SJCRH30 (cell line): ENCODE measurements around the gene LY86. TPM values are rescaled to one million over a fixed set of nuclear protein-coding genes. Genes with fewer than 3 reads are reported as not detected.

Experiments used
- DNase-seq, 2 experiments: peaks; one replicate each; pipeline ENCODE4 v3.0.0-alpha.2; 2015 to 2020
- H3K27ac ChIP-seq: fragments of 250-450 bp; sonication (Bioruptor Pico); 2 replicates; pipeline ENCODE4 v1.5.1; 2020; ENCODE audit warnings: mild to moderate bottlenecking, moderate library complexity
- H3K27me3 ChIP-seq: fragments of 250-450 bp; sonication (Bioruptor Pico); 2 replicates; pipeline ENCODE4 v1.5.1; 2020; ENCODE audit warnings: mild to moderate bottlenecking, moderate library complexity
- H3K36me3 ChIP-seq: fragments of 250-450 bp; sonication (Bioruptor Pico); 2 replicates; pipeline ENCODE4 v1.5.1; 2020; ENCODE audit warnings: mild to moderate bottlenecking, moderate library complexity
- H3K4me1 ChIP-seq: fragments of 250-450 bp; sonication (Bioruptor Pico); 2 replicates; pipeline ENCODE4 v1.5.1; 2020; ENCODE audit warnings: mild to moderate bottlenecking, moderate library complexity
- H3K4me3 ChIP-seq: fragments of 250-450 bp; sonication (Bioruptor Pico); 2 replicates; pipeline ENCODE4 v1.5.1; 2020; ENCODE audit warnings: mild to moderate bottlenecking, moderate library complexity
- H3K9me3 ChIP-seq: fragments of 250-450 bp; sonication (Bioruptor Pico); replicated peaks from 2 replicates; pipeline ENCODE4 v1.5.1; 2020; ENCODE audit warnings: mild to moderate bottlenecking, moderate library complexity
- total RNA-seq: library from RNA; depleted of rRNA; stranded (reverse); fragments of >200 nt; shearing (Covaris generic); gene quantifications from 2 replicates; pipeline ENCODE4 v1.2.3, GENCODE V29; 2014

The LY86 gene
- total RNA-seq, 1 experiment from 2014 or later = not detected

DNA sequence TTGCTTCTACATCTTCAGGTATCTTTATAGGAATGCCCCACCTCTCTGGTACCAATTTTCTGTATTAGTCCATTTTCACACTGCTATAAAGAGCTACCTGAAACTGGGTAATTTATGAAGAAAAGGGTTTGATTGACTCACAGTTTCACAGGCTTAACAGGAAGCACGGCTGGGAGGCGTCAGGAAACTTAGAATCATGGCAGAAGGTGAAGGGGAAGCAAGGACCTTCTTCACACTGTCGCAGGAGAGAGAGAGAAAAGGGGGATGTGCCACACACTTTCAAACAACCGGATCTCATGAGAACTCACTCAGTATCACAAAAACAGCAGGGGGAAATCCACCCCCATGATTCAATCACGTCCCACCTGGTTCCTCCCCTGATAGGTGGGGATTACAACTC, 24.4 kb upstream of the LY86 start:
- H3K27ac ChIP-seq = no peak overlapping the region
- H3K9me3 ChIP-seq = no peaks in the 10 kb centered on the region
- H3K4me1 ChIP-seq = no peaks in the 10 kb centered on the region
- H3K27me3 ChIP-seq = no peaks in the 10 kb centered on the region
- no peak overlapping the region for H3K4me3 ChIP-seq
- H3K36me3 ChIP-seq = no peaks in the 10 kb centered on the region
- DNase-seq = no peak

DNA sequence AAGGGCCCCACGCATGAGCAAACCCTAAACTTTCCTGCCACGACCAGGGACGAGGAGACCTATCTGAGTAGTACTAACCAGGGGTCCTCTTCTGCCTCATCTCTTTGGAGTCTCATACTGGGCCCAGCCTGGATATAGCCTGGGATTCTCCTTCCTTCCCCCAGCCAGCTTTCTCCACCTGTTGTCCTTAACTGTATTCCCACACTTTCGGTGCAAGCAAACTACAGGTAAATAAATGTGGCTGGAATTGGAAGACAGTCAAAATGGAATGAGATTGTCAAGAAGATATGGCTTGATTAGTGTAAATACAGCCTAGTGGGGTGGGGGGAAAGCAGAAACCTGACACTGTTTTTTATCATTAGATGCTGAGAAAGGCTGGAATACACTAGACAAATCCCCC, 23.5 kb upstream of the LY86 start:
- Histone ChIP-seq H3K4me3 (no peak overlapping the region), H3K27me3 (no peaks in the 10 kb centered on the region), H3K36me3 (no peaks in the 10 kb centered on the region), H3K9me3 (no peaks in the 10 kb centered on the region), H3K4me1 (no peaks in the 10 kb centered on the region), H3K27ac (no peak overlapping the region)
- no peak for DNase-seq

DNA sequence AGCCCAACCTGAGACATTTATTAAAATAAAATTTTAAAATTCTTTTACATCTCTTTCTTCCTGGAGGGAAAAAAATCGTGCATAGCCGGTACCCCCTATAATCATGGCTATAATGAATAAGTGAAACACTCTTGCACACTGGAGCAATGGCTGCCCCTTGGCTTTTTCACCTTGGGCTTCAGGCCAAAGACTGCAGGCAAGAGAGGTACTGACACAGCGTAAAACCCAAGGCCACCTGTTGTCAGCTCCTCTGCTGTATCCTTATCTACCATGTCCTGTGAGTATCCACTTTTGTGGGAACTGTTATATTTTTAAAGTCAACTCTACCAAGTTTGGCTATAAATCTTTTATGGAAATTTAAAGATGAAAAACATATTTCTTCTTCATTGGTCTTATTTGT, 23.0 kb upstream of the LY86 start:
- H3K27ac ChIP-seq = no peak overlapping the region
- DNase-seq = no peak
- no peak overlapping the region for H3K4me3 ChIP-seq
- H3K27me3 ChIP-seq = no peaks in the 10 kb centered on the region
- H3K9me3 ChIP-seq = no peaks in the 10 kb centered on the region
- H3K36me3 ChIP-seq = no peaks in the 10 kb centered on the region
- H3K4me1 ChIP-seq = no peaks in the 10 kb centered on the region

DNA sequence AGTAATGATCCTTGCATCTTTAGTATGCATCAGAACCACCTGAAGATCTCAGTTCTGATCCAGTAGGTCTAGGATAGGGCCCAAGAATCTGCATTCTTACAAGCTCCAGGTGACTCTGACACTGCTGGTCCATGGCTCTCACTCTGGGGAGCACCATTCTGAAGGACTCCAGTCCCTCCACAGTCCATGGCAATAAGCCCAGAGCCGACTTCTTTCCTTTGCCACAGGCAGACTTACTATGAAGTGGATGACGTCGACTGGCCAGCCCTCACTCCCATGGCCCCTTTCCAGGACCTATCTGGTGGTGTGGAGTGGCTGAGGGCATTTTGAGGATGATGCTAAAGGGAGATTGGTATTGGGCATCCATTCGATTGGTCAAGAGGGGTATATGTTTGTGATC, 21.8 kb upstream of the LY86 start:
- DNase-seq = no peak

GRCh38 chr6:6569096-6569810, 19.3 kb upstream of the LY86 start:
- Histone ChIP-seq H3K9me3 (no peaks in the 10 kb centered on the region), H3K27me3 (no peaks in the 10 kb centered on the region), H3K4me3 (no peak overlapping the region), H3K4me1 (no peaks in the 10 kb centered on the region), H3K36me3 (no peaks in the 10 kb centered on the region), H3K27ac (no peak overlapping the region)
- no peak for DNase-seq

More for the DNA sequence above, 21.8 kb upstream of the LY86 start:
- Histone ChIP-seq H3K27ac (no peak overlapping the region), H3K27me3 (no peaks in the 10 kb centered on the region), H3K4me3 (no peak overlapping the region), H3K9me3 (no peaks in the 10 kb centered on the region), H3K4me1 (no peaks in the 10 kb centered on the region), H3K36me3 (no peaks in the 10 kb centered on the region)

DNA sequence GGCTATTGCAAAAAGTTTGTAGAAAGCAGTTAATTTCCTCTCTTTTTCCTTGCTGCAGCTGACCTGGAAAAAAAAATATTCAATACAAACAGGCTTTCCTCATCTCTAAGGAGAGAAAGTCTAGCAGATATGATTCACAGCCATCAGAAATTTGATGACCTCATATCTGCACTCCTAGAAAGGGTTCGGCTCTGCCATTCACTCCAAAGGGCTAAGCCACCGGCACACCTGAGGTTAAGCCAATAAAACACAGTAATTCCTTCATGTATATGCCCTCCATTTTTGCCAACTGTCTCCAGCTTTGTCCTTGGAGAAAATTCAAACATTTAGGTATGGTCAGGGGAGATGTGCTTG, 18.7 kb upstream of the LY86 start:
- DNase-seq = no peak
- Histone ChIP-seq H3K27me3 (no peaks in the 10 kb centered on the region), H3K36me3 (no peaks in the 10 kb centered on the region), H3K4me3 (no peak overlapping the region), H3K9me3 (no peaks in the 10 kb centered on the region), H3K27ac (no peak overlapping the region), H3K4me1 (no peaks in the 10 kb centered on the region)

DNA sequence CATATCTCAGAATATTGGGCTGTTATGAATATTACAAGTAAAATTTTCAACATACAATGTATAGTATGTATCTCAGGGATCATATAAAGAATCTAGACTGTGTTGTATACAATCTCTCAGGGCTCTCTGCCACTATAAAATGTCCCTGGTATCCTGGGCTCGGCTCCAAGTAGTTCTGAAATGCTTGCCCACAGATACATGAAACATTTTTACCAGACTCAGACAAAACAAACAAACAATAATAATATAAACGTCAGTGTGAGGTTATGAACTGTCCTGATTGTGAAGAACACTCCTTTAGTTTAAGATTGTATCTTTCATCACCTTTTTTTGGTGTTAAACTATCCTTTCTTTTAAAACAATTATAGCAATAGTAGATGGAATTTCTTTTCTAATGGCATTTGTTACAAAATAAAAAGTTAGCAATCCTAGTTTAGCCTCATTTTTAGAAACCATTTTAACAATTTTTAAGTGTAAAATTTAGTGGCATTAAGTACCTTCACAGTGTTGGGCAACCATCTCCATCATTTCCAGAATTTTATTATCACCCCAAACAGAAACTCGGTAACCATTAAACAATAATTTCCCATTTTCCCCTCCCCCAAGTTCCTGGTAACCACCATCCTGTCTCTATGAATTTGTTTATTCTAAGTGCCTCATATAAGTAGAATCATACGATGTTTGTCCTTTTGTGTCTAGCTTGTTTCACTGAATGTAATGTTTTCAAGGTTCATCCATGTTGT, 17.4 kb upstream of the LY86 start:
- no peaks in the 10 kb centered on the region for H3K9me3 ChIP-seq

GRCh38 chr6:6575143-6575542, 13.4 kb upstream of the LY86 start:
- Histone ChIP-seq H3K9me3 (no peaks in the 10 kb centered on the region), H3K27me3 (no peaks in the 10 kb centered on the region), H3K4me1 (no peaks in the 10 kb centered on the region), H3K27ac (no peak overlapping the region), H3K36me3 (no peaks in the 10 kb centered on the region), H3K4me3 (no peak overlapping the region)
- no peak for DNase-seq

More for the DNA sequence above, 17.4 kb upstream of the LY86 start:
- DNase-seq = no peak
- H3K27me3 ChIP-seq = no peaks in the 10 kb centered on the region
- H3K4me3 ChIP-seq = no peak overlapping the region
- no peaks in the 10 kb centered on the region for H3K36me3 ChIP-seq
- no peak overlapping the region for H3K27ac ChIP-seq
- H3K4me1 ChIP-seq = no peaks in the 10 kb centered on the region

- H3K36me3 ChIP-seq = no peaks in the 10 kb centered on the region
- H3K27ac ChIP-seq = no peak overlapping the region
- DNase-seq = no peak
- no peaks in the 10 kb centered on the region for H3K9me3 ChIP-seq
- no peaks in the 10 kb centered on the region for H3K4me1 ChIP-seq
- H3K4me3 ChIP-seq = no peak overlapping the region
- H3K27me3 ChIP-seq = no peaks in the 10 kb centered on the region
These were observed 10.8 kb upstream of the LY86 start for GRCh38 chr6:6577735-6578134.

- no peak for DNase-seq
- Histone ChIP-seq H3K36me3 (no peaks in the 10 kb centered on the region), H3K4me3 (no peak overlapping the region), H3K4me1 (no peaks in the 10 kb centered on the region), H3K9me3 (no peaks in the 10 kb centered on the region), H3K27ac (no peak overlapping the region), H3K27me3 (no peaks in the 10 kb centered on the region)
These were observed 9.2 kb upstream of the LY86 start for GRCh38 chr6:6579281-6579680.

DNA sequence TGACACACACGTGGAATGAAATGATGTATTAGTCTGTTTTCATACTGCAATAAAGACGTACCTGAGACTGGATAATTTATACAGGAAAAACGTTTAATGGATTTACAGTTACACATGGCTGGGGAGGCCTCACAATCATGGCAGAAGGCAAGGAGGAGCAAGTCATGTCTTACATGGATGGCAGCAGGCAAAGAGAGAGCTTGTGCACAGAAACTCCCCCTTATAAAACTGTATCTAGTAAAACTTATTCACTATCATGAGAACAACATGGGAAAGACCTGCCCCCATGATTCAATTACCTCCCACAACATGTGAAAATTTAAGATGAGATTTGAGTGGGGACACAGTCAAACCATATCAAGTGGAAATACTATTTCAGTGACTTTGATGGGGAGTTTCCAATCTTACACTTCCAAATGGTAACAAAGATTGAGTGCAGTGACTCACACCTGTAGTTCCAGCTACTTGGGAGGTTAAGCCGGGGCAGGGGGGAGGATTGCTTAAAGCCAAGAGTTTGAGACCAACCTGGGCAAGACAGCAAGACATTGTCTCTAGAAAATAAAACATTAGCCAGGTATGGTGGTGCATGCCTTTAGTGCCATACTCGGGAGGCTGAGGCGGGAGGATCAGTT, 8.2 kb upstream of the LY86 start:
- Histone ChIP-seq H3K36me3 (no peaks in the 10 kb centered on the region), H3K9me3 (no peaks in the 10 kb centered on the region)
- DNase-seq = no peak

GRCh38 chr6:6581054-6581453, 7.5 kb upstream of the LY86 start:
- no peak for DNase-seq
- Histone ChIP-seq H3K4me3 (no peak overlapping the region), H3K27me3 (no peaks in the 10 kb centered on the region), H3K36me3 (no peaks in the 10 kb centered on the region), H3K4me1 (no peaks in the 10 kb centered on the region), H3K27ac (no peak overlapping the region), H3K9me3 (no peaks in the 10 kb centered on the region)

More for the DNA sequence above, 8.2 kb upstream of the LY86 start:
- Histone ChIP-seq H3K4me3 (no peak overlapping the region), H3K27me3 (no peaks in the 10 kb centered on the region), H3K27ac (no peak overlapping the region), H3K4me1 (no peaks in the 10 kb centered on the region)

DNA sequence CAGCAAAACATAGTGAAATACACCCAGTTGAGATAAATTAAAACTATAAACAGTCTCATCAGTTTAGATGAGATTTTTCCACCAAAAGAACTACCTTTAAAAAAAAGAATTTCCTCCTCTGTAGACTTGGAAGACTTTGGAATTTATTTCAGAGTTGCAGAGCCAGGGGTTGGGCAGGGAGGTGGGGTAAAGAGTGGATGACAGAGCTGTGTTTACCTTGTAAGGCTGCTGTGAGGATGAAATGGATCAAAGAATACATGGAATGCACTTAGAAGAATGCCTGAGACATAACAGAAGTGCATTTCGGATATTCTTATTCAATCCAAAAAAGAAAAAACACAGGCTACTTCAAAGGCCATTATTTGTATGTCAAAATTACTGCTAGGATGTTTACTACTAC, 6.4 kb upstream of the LY86 start:
- no peak overlapping the region for H3K27ac ChIP-seq
- no peaks in the 10 kb centered on the region for H3K27me3 ChIP-seq
- no peak for DNase-seq
- no peaks in the 10 kb centered on the region for H3K36me3 ChIP-seq
- no peak overlapping the region for H3K4me3 ChIP-seq
- no peaks in the 10 kb centered on the region for H3K9me3 ChIP-seq
- H3K4me1 ChIP-seq = no peaks in the 10 kb centered on the region

- Histone ChIP-seq H3K27ac (no peak overlapping the region), H3K4me1 (no peaks in the 10 kb centered on the region), H3K9me3 (no peaks in the 10 kb centered on the region), H3K27me3 (no peaks in the 10 kb centered on the region), H3K4me3 (no peak overlapping the region), H3K36me3 (no peaks in the 10 kb centered on the region)
- DNase-seq = no peak
These were observed 4.7 kb upstream of the LY86 start for GRCh38 chr6:6583836-6584235.

- Histone ChIP-seq H3K27me3 (no peaks in the 10 kb centered on the region), H3K4me1 (no peaks in the 10 kb centered on the region), H3K36me3 (no peaks in the 10 kb centered on the region), H3K27ac (no peak overlapping the region), H3K4me3 (no peak overlapping the region), H3K9me3 (no peaks in the 10 kb centered on the region)
- DNase-seq = peak in 1 of 2 experiments; percentile 4
These were observed 4.1 kb upstream of the LY86 start for GRCh38 chr6:6584310-6585002.
